BE2C (cell line): ENCODE measurements around the gene CD247.

ENCODE experiments used
- DNase-seq: peaks from one replicate; pipeline ENCODE4 v3.0.0-alpha.2; 2020
- H3K27me3 ChIP-seq: fragments of 250-450 bp; sonication (Bioruptor Pico); 2 replicates; pipeline ENCODE4 v1.5.1; 2020; ENCODE audit warnings: mild to moderate bottlenecking
- H3K36me3 ChIP-seq: fragments of 250-450 bp; sonication (Bioruptor Pico); 2 replicates; pipeline ENCODE4 v1.5.1; 2020; ENCODE audit warnings: mild to moderate bottlenecking
- H3K4me1 ChIP-seq: fragments of 250-450 bp; sonication (Bioruptor Pico); 2 replicates; pipeline ENCODE4 v1.5.1; 2020
- H3K4me3 ChIP-seq: 2 replicates; pipeline ENCODE4 v1.5.1; 2011; ENCODE audit warnings: low read depth, low read length
- H3K9me3 ChIP-seq: fragments of 250-450 bp; sonication (Bioruptor Pico); 2 replicates; pipeline ENCODE4 v1.5.1; 2020
- TF ChIP-seq, protein P1 (sequence below): IDR thresholded peaks from 2 replicates; pipeline ENCODE4 v1.5.1; 2012; ENCODE audit warnings: mild to moderate bottlenecking, low read depth, low read length

Gene CD247

DNA sequence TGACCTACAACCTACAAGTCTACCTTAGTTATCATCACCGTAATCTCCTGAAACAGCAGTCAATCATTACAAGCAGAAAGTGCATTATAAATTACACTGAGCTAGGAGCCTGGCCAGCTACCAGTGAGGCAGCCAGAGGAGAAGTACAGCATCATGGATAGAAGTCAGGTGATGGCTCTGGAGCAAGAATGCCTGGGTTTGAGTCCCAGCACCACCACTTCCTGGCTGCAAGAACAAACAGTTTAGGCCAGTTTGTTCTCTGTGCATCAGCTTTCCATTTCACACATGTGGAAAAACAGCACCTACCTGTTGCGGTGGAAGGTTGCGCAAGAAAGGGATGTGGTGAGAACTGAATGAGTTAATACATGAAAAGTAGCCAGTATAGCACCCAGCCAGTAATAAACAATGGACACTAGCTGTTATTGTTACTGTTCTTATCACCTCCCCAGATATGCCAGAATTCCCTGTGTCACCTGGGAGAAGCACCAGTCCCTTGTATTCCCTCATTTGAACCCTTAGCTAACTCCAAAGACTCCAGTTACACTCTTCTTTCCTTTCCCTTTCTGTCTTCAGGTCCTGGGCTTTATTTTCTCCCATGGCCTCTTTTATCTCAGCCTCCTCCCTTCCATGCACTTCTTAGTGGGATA, 26.2 kb upstream of the CD247 start:
- TF ChIP-seq, protein P1, sequence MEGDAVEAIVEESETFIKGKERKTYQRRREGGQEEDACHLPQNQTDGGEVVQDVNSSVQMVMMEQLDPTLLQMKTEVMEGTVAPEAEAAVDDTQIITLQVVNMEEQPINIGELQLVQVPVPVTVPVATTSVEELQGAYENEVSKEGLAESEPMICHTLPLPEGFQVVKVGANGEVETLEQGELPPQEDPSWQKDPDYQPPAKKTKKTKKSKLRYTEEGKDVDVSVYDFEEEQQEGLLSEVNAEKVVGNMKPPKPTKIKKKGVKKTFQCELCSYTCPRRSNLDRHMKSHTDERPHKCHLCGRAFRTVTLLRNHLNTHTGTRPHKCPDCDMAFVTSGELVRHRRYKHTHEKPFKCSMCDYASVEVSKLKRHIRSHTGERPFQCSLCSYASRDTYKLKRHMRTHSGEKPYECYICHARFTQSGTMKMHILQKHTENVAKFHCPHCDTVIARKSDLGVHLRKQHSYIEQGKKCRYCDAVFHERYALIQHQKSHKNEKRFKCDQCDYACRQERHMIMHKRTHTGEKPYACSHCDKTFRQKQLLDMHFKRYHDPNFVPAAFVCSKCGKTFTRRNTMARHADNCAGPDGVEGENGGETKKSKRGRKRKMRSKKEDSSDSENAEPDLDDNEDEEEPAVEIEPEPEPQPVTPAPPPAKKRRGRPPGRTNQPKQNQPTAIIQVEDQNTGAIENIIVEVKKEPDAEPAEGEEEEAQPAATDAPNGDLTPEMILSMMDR = no peak
- Histone ChIP-seq H3K27me3 (no peaks in the 10 kb centered on the region), H3K9me3 (no peaks in the 10 kb centered on the region), H3K4me3 (no peak overlapping the region), H3K4me1 (no peaks in the 10 kb centered on the region), H3K36me3 (no peaks in the 10 kb centered on the region; the same call in 1 of the 2 replicates)
- no peak for DNase-seq

DNA sequence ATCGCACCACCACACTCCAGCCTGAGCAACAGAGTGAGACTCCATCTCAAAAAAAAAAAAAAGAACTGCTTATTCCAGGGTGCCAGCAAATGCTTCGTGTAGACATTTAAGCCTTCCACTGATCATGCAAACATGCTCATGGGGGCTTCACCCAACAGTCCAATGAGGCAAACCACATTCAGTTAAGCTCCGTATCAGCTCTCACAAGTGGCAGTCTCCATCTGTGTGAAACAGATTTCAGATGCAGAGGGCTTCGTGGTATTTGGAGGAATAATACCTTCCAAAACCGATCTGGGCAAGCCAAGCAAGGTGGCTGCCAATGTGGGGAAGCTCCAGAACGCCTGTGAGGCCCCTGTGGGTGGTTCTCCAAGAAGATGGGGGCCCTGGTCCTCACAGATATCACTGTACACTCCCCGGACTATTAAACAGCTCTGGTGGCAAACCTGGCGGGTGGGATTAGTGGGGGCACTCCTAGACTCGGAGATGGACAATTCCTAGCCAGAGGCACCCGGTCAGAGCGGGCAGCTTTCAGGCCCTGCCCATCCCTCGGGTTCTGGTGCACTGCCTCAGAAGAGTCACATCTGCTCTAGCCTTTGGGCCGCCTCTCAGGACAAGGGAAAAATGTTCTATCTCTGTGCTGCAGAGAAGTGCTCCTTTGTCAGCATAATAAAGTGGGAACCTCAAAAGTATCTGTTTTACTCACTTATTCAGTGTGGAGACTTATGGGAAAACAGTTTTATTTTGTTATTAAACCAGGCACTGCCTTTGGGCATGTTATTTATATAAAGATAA, 25.1 kb upstream of the CD247 start:
- Histone ChIP-seq H3K36me3 (no peaks in the 10 kb centered on the region; the same call in 1 of the 2 replicates), H3K9me3 (no peaks in the 10 kb centered on the region), H3K4me3 (no peak overlapping the region), H3K4me1 (no peaks in the 10 kb centered on the region), H3K27me3 (no peaks in the 10 kb centered on the region)
- TF ChIP-seq, protein P1 = no peak
- no peak for DNase-seq

DNA sequence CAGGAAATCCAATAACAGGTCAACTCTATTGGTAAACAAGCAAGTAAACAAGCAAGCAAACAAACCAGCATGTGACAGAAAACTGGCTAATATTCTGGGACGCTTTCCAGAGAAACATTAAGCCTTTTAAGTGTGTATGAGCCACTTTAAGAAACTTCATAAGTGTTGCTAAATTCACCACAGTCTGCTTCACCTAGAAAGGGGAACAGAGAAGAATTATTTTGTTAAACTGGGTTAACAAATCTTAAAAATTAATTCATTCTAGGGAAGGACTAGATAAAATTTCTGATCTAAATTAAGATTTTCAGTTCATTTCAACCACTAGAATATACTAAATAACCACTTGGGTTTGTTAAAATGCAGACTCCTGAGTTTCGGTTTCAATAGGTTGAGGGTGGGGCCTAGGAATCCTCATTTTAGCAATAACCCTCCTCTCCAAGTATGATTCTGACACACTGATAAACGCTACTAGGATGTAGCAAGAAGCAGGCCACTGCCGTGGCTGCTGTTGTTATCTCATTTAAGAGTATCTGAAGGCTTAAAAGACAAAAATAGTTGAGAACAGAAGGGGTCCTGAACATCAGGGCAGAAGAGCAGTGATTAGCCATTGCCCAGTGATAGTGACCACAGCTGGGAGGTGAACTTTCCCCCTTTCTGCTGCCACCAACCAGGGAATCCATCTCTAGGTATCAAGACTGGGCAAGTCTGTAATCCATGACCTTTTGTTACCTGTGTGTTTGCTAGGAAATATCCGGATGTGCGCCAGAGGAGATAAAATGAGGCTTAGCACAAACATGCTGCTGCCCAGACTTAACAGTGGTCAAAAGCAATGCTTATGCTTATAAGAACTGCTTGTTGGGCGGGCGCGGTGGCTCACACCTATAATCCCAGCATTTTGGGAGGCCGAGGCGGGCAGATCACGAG, 24.0 kb upstream of the CD247 start:
- Histone ChIP-seq H3K4me1 (no peaks in the 10 kb centered on the region), H3K4me3 (no peak overlapping the region), H3K36me3 (no peaks in the 10 kb centered on the region; the same call in 1 of the 2 replicates), H3K27me3 (no peaks in the 10 kb centered on the region), H3K9me3 (no peaks in the 10 kb centered on the region)
- TF ChIP-seq, protein P1 = no peak
- no peak for DNase-seq

DNA sequence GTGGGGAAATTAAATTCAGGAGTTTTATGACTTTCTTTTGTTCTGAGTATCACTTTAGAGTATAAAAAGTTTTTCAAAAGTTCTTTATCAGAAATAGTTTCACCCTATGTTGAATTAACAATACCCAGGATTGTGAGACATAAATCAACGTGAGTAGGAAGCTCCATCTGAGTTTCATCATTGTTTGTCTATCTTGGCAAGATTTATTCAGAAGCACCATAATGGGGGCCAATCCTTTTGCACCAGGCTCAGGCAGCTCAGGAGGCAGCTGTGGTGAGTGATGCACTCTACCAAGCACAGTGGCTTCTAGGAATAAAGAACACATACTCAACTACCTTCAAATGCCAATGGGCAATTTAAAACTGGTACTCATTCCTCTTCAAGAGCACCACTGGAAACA, 23.3 kb upstream of the CD247 start:
- H3K4me1 ChIP-seq = no peaks in the 10 kb centered on the region
- H3K36me3 ChIP-seq = no peaks in the 10 kb centered on the region
- no peak for DNase-seq
- no peaks in the 10 kb centered on the region for H3K9me3 ChIP-seq
- TF ChIP-seq, protein P1 = no peak
- H3K27me3 ChIP-seq = no peaks in the 10 kb centered on the region
- no peak overlapping the region for H3K4me3 ChIP-seq

DNA sequence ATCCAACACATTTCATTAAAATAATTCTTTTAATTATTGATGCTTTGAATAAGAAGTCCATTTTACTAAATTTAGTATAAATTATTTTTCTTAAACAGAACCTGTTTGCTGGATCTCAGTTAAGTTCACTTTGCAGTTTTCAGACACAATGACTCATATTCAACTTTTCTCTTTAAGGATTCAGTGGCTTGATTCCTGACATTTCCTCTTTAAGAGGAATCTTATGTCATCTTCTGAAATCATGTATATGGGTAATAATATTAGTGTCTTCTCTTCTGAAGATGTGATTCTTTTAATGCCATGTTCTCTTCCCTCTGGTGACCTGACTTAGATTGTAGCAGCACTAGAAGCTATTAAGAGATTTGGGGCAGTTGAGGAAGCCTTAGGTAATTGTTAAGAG, 22.7 kb upstream of the CD247 start:
- Histone ChIP-seq H3K27me3 (no peaks in the 10 kb centered on the region), H3K4me1 (no peaks in the 10 kb centered on the region), H3K9me3 (no peaks in the 10 kb centered on the region), H3K36me3 (no peaks in the 10 kb centered on the region), H3K4me3 (no peak overlapping the region)
- TF ChIP-seq, protein P1 = no peak
- no peak for DNase-seq
